GM18519 (cell line): Measurements from ENCODE around the gene IRX2.

Experiments used
- ATAC-seq: cut with Tn5 transposase; IDR thresholded peaks from one replicate; pipeline ENCODE4 v1.9.1; 2021; ENCODE audit warnings: mild to moderate bottlenecking, moderate library complexity; ENCODE audit not compliant: unreplicated experiment, low FRiP score

Gene IRX2

DNA sequence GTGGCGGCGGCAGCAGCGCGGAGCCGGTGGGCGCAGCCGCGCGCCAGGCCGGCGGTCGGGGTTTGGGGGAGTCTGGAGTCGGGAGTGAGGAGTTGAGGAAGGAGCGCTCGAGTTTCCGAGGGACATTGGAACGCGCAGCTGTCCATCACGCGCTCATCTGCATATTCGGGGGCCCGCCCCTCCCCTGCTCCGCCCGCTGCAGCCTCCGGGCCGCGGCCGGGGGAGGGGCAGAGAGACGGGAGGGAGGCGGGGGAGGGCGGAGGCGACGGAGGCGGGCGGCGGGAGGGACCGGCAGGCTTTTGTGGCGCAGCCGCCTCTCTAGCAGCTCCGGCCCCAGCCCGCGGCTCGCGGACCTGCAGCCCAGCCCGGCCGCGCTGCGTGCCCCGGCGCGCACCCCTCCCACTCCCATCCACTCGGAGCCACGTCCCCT, at the start of gene IRX2:
IRX2 (minus strand) TSS at position 86 of the 430 bp plus-strand sequence. CDS start 264 bp downstream, outside the sequence.
- no peak for ATAC-seq

DNA sequence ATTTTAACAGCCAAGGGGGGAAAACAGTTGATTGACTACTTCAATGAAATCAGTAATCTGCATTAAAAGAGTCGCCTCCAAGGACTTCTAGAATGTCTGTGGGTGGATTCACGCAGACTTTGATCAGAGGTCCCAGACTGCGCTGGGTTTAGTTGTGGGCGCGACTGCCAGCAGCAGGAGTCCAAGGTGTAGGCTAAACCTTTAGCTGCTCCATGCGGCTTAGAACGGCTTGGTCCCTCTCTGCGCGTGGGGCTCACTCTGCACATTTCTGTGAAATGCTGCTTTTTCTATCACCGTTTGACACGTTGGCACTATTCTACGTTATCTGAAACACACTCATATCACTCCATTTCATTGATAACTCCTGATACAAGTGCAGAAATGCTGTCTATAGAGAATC, 48.6 kb upstream of the IRX2 start:
- ATAC-seq, result no peak

DNA sequence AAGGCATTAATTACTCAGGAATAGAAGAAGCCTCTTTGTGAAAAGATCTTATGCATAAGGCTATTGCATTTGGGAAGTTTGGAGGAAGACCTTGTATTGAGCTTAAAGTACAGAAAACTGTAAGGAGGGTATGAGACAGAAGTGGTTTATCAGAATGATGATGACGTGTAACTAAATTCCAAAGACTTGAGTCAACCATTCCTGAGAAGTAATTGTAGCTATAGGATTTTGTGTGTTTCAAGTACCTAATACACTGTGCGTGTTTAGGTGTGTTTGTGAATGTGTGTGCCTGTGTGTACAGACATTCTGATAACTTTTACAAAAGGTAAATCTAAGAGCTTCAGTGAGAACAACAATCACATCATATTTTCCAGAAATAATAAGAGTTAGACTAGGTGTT, 46.5 kb upstream of the IRX2 start:
- no peak for ATAC-seq

DNA sequence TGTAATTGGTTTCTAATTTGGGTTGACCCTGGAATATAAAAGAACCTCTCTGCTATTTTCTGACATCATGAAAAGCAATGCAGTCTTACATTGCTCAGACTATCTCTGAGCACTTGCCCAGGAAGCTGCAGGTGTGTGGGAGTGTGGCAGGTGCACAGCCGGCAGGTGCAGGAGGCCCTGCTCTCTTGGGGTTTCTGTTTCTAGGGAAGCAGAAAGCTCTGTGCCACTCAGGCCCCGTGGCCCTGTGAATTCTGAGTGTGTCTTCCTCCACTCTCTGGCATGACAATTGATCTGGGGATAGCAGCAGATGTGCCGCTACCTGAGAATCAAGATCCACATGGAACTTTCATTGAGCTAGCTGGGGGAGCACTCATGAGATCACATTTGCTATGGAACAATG, 45.7 kb upstream of the IRX2 start:
- no peak for ATAC-seq

DNA sequence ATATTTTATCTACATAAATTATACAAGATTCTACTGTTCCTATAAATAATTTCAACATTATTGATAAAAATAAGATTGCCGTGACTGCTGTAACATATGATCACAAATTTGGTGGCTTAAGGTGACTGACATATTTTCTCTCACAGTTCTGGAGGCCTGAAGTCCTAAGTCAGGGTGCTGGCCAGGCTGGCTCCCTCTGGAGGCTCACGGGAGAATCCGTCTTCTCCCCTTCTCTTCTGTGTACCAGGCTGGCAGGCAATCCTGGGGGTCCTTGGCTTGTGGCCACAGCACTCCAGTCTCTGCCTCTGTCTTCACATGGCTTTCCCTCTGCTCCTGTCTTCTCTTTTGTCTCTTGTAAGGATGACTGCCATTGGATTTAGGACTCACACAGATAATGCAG, 31.7 kb upstream of the IRX2 start:
- no peak for ATAC-seq

DNA sequence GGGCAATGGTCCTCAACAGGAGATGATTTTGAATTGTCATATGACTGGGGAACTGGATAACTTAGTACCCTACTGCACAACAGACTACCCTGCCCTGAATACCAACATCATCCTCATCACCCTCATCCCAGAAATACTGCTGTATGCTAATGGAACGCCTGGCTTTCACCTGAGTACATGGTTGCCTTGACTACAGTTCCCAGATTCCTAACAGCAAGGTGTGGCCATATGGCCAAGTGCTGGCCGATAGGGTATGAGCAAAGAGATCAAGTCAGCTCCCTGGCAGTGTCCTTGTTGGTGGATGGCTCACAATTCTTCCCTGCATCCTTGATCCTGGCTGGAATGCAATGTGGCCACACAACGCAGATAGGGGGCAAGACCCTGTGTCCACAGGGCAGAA, 31.2 kb upstream of the IRX2 start:
- ATAC-seq, result no peak

DNA sequence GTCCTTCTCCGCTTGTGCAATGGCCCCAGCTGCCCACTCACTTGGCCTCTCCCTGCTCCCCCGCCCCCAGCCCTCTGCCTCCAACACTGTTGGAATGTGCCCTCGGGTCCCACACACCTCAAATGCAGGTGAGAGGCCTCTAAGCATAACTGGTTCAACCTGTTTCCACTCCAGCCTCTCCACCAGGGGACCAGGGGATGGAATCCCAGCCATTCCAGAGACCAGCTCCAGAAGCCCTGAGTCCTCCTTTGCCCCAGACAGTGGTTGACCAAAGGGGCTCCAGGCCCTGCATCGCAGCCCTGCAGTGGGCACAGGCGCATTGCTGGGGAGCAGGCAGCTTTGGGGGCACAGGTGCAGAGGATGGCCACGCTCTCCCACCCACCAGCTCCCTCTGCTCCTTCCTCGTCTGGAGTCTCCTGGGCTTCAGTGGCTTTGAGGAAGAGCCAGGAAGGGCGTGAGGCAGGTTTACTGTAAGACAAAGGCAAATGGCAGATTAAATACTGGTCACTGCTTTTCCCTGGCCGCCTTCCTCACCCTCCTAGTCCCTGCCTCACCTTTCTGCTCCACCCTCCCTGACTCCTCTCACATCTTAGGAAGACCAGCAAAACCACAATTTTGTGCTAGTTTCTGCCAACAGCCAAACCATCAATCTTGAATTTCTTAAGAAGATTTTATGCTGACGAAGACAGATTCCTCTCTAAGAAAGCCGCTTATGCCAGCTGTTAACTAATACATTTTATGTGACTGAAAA, 29.1 kb upstream of the IRX2 start:
- no peak for ATAC-seq

DNA sequence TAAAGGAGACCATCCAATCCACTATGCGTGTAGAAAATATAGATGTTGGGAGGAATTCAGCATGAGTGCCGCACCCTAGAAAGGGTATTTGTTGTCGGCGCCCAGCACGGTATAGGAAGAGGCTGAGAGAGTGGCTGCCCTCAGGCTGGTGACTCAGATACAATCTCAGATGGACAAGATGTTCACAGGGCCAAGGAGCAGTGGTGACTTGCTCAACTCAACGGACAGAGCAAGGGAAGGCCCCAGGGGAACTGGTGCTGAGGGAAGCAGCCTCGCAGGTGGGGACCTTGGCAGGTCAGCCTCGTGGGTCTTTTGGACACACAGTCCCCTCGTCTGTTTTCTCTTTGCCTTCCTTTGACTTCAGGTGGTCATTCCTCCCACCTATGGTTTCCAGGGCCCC, 28.0 kb upstream of the IRX2 start:
- ATAC-seq, result no peak

DNA sequence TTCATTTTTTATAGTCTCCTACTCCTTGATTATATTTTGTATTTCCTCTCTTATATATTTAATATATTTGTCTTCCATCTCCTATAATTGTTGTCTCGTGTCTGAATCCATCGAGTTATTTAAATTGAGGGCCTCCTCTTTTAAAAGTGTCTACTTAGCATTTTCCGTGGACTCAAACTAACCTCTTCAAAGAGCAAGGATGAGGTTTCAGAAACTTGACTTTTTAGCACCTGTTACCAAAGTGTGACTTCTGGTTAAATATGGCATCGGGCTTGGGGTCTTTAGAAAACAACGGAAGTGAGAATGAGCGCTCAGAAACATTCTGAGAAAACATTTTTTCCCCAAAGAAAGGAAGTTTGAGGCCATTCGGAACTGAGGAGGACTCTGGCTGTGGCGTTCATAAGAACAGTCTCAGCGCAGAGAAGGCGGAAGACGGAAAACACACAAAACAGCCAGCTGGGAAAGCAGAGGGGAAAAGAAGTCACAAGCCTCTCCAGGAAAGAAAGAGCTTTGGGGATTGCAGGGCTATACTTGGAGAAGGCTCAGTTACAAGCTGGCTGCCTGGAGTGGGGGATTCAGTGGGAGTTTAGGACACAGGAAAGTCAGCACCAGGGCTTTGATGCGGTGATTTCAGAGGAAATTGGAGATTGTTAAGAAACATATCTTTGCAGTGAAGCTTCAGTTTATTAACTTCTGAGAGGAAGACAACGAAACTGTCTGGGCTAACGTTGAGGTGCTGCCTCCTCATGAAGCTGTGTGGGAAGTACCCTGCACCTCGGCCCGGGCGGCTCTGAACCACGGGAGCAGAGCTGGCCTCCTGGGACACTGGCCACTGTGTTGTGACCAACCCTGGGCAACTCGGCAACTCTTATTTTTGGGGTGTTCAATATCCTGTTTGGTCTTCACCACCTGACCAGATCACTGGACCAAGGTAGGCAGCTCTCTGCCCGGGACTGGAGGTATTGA, 25.1 kb upstream of the IRX2 start:
- ATAC-seq, result no peak

DNA sequence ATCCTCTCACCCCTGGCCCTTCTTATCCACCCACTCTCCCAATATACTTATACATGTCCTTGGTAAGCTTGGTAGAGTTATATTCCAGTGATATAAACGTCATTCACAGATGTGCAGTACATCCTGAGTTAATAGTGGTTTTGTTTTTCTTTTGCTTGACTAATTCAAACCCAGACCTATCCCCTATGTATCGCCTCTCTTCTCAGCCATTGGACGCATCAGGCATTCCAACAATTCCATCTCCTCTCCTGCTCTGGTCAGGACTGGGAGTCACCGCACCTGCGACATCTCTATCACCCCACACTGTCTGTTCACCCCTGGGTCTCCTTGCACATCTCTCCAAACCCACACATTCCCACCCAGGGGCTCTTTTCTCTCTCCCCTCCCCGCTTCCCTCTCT, 21.9 kb upstream of the IRX2 start:
- ATAC-seq, result no peak

DNA sequence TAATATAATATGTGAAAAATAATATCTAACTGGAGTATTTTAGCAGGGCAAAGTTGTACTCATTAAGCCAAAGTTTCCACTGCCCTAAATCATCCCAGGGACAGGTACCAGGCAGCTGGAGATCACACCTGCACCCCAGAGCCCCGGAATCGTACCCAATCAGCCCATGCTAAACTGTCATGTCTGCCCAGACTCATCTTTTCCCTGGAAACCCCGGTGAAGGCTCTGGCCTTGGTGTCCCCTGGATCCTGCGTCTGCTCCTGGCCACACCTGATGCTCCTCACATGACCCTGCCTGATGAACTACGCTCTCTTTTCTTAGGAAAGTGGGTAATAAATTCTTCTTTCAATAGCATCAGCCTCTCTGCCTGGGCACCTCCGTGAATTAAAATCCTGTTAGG, 15.6 kb upstream of the IRX2 start:
- no peak for ATAC-seq

DNA sequence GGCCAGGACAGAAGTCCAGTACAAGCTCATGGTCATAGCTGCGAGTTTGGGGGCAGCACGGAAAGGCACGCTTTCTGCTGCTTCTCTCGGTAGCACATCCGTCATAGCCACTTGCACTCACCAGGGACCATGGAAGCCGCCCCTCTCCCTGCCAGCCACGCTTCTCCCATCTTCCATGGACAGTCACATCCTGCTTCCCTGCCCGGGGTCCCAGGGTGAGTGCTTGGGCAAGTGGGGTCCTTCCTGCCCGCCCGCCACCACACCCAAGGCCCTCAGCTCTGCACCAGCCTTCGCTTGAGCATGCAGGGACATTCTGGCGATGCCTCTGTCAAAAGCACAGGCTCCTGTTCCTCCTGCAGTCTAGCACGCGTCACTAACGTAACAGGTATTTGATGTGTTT, 13.1 kb upstream of the IRX2 start:
- no peak for ATAC-seq

DNA sequence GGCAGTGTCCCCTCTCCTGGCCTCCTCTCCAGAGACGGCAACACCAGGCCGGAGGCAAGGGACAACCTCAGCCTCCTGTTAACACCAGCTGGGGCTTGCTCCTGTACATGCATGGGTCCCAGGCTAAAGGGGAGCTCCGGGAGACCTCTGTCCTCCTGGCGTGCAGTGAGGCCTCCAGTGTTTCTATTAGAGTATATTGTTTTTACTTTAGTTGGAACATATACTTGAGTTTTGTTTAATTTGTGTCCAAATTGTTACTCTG, 12.0 kb upstream of the IRX2 start:
- no peak for ATAC-seq

DNA sequence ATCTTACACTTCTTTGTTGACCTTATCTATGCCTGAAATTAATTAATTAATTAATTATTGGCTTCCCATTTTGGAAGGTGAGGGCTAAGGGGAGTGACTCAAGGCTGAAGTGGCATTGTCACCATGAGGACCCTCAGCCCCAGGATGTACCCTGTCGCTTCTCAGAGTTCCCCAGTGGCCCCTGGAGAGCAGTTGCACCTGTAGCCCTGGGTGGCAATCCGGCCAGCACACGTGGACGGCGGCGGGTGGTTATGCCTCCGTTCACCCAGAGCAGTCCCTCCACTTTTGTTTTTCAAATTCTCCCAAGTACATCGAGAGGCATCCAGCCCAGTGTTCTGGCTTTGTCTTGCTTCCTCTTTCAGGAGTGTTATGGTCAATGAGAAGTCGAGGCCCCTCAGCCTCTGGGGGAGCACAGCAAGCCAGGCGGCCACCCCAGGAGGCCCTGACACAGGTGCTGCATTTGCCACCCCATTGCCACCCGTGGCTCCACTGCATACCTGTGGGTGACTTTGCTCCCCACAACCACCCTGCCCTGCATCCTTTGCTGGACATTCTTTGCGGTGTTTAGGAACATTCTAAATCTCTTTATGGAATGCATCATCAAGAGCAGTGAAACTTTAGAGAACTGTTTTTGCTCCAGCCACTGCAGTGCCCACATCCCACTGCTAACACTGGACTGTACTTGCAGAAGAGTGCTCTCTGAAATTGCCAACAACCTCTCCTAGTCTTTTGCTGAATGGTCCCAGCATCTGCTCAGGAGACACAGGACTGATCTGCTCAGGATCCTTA, 11.5 kb upstream of the IRX2 start:
- ATAC-seq, result no peak

DNA sequence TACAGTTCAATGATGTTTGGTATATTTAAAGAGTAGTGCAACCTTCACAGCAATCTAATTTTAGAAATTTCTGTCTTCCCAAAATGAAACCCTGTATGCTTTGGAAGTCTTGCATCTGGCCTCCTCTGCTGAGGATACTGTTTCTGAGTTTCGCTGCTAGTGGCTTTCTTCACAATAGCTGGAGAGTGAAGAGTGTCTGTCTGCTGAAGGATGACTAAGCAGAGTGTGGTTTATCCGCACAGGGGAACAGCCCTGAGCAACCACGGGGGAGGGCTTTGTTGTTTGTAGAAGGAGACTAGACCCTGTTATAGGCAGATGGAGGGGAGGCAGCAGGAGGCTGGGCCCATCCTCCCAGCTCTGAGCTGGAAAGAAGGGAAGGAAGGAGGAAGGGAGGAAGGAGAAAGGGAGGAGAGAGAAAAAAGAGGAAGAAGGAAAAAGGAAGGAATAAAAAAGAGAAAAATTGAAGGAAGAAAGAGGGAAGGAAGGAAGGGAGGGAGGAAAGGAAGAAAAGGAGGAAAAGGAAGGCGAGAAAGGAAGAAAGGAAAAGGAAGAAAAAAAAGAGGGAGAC, 10.5 kb upstream of the IRX2 start:
- ATAC-seq, result no peak

DNA sequence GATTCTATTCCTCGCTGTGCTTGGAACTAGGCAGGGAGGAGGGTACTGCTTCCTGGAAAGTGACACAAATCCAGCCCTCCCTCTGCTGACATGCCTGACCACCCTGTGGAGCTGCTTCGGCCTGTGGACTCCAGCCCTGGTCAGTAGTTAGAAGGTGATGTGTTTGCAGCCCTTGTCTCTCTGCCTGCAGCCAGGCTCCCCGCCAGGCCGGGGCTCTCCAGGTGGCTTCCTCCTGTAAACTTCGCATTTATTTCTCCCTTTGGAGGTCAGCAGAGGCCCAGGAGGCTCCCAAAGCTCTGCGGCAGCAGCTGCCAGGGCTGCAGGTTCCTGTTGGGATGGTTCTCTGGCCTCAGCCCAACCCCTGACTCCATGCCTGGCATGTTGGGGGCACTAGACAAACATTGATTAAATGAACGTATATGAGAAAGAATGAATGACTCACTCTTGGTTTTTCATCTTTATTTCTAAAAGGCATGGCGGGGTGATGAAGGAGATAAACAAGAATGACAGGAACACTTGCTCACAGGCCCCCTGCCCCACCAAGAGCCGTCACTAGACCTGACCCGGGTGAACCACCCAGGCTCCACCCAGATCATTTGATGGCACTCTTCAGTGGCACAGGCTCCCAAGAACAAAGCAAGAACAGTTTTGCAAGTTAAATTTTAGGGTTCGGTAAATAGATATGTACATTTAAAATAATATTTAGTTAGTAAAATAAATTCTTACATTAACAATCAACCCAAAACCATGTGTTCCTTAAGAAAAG, 8.4 kb upstream of the IRX2 start:
- ATAC-seq, result no peak

DNA sequence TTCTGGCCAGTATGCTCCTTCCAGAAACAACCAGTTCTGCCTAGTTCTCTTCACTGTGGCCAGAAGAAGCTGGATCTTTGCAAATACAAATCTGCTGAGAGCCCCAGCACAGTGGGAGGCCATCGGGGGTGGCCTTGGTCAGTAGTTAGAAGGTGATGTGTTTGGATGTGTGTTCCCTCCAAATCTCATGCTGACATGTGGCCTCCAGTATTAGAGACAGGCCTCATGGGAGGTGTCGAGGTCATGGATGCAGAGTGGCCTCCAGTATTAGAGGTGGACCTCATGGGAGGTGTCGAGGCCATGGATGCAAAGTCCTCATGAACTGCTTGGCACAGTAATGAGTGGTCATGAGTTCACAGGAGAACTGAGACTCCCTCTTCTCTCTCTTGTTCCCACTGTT, 7.6 kb upstream of the IRX2 start:
- ATAC-seq, result no peak

DNA sequence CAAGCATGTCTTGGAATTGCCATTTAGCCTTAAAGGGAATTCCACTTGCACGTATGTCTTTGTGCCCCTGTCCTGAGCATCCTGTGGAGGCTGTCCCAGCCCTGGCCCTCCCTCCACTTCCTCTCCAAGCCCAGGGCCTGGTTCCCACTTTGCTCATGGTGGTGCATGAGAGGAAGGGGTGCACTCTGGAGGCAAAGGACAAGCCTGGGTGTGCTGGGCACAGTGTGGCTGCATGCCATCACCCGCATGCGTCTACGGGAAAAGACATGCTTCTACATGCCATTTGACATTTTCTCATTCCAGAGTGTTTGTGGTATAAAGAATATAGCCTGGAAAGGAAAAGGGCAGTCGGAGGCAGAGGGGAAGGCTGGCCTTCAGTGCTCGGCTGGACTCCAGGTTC, 7.2 kb upstream of the IRX2 start:
- no peak for ATAC-seq

DNA sequence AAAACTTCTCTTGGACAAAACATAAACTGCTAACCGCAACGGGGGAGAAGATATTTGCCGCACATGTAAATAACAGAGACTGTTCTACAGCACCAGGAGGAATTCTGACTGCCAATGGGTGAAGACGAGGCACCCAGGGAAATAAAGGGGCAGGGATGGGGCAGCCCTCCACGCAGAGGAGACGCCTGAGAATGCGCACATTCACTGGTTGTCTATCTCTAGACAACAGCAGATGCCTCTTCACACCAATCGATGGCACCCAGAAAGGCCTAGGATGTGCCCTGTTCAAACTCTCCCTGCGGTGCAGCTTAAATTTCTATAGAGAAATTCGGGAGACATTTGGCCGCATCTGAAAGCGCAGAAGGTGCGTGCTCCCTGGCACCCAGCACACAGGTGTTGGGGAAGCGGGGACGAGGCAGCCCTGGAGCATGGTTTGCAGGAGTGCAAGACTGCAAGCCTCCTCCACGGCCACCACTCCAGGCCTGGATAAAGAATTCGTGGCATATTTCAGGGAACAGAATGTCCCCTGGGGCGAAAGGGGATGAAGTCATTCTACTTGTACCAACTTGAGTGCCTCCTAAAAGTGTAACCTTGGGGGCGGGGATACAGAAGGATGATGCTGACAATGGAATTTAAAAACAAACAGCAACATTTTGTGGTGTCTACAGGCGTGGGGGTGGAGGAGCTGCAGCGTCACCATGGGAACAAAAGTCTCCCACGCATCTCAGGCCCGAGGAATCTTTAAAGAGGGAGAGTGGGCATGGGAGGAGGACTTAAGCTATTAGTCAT, 6.3 kb upstream of the IRX2 start:
- no peak for ATAC-seq
